ENCODE results near the gene NOL8.

GRCh38 chr9:92325269-92325990 lies at the start of gene NOL8, which contains the start of gene CENPP:
- TF ChIP-seq, protein P1, sequence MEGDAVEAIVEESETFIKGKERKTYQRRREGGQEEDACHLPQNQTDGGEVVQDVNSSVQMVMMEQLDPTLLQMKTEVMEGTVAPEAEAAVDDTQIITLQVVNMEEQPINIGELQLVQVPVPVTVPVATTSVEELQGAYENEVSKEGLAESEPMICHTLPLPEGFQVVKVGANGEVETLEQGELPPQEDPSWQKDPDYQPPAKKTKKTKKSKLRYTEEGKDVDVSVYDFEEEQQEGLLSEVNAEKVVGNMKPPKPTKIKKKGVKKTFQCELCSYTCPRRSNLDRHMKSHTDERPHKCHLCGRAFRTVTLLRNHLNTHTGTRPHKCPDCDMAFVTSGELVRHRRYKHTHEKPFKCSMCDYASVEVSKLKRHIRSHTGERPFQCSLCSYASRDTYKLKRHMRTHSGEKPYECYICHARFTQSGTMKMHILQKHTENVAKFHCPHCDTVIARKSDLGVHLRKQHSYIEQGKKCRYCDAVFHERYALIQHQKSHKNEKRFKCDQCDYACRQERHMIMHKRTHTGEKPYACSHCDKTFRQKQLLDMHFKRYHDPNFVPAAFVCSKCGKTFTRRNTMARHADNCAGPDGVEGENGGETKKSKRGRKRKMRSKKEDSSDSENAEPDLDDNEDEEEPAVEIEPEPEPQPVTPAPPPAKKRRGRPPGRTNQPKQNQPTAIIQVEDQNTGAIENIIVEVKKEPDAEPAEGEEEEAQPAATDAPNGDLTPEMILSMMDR (IDR thresholded peaks at IDR 0.05; ENCODE audit: low read depth, low read length): no peak
- TF ChIP-seq EZH2phosphoT487 (IDR thresholded peaks at IDR 0.05; ENCODE audit: low read depth): no peak
